ENCODE measurements around the gene FBF1.

DNA sequence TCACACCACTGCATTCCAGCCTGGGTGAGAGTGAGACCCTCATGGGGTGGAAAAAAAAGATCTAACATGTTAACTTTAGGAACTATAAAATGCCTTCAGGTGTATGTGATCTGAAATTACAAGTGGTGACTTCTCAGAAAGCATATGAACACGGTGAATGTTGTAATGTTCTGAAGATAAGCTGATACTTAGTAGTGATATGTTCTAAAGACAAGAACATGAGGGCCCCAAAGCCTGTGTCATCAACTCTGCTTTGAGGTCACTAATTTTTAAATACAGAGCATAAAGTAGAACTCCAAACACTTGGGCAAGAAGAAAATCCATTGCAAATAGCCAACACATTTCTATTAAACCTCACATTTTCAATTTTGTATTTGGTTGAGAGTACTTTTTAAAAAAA, 2.6 kb upstream of the FBF1 start:
- no peak for TF ChIP-seq ZNF274 (IDR thresholded peaks at IDR 0.05; ENCODE audit: low read depth, low read length)
- TF ChIP-seq YY1 (IDR thresholded peaks at IDR 0.05; ENCODE audit: insufficient read depth, insufficient read length), result no peak
- TF ChIP-seq SUZ12 (IDR thresholded peaks at IDR 0.05; ENCODE audit: extremely low read depth, insufficient read depth, insufficient read length), result no peak
